GM13976 (cell line): ENCODE measurements around the gene ADORA1.

Experiments
- DNase-seq: peaks from one replicate; pipeline ENCODE4 v3.0.0; 2012; ENCODE audit warnings: low spot score
- CTCF ChIP-seq: IDR thresholded peaks from 2 replicates; pipeline ENCODE4 v1.5.1; 2012; ENCODE audit warnings: borderline replicate concordance, mild to moderate bottlenecking; ENCODE audit not compliant: insufficient read depth; ENCODE audit errors: extremely low read depth, missing control alignments, control extremely low read depth
- in situ Hi-C: fragments of 300-500 bp; cut with MboI; formaldehyde crosslinking; loops from one replicate; pipeline ENCODE4 v1.12.0; 2022; ENCODE audit warnings: low sequenced_read_pairs, mixed read lengths, inconsistent platforms; ENCODE audit not compliant: unreplicated experiment

The ADORA1 gene

GRCh38 chr1:203208181-203208580 is 80.7 kb downstream of the ADORA1 start:
- DNase-seq = no peak
- in situ Hi-C loops = no loop called here
- no peak for TF ChIP-seq CTCF

DNA sequence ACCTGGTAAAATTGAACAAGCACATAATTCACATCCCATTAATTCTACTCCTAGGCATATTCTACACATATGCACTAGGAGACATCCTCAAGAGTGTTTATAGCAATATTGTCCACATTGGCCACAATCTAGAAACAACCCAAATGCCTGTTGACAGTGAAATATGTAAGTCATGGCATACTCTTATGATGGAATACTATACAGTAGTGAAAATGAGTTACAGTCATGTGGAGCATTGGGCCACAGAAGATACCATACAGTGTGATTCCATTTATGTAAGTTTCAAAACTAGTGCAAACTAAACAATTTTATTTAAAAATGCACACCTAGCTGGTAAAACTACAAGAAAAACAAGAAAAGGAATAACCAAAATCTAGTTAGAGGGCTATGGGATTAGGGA is 82.8 kb downstream of the ADORA1 start:
- in situ Hi-C loops = no loop called here
- no peak for DNase-seq
- TF ChIP-seq CTCF = no peak

- in situ Hi-C loops = no loop called here
These were observed 83.5 kb downstream of the ADORA1 start for GRCh38 chr1:203210988-203211387.

DNA sequence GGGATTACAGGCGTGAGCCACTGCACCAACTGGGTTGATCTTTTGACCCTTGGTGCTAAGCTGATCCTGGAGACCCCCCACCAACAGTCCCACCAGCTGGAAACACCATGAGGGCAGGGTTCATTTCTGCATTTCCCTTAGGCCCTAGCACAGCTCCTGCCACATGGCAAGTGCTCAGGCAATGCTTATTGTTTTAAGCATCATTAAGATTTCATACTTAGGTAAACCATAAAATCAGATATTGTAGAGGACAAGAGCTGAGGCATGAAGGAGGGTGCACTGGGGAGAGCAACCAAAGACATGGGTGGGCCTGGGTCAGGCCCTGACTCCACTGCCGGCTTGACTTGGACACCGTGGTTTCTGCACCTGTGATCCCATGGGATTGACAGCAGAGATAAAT is 84.3 kb downstream of the ADORA1 start:
- TF ChIP-seq CTCF = no peak
- in situ Hi-C loops = no loop called here
- DNase-seq = no peak

More at GRCh38 chr1:203210988-203211387, 83.5 kb downstream of the ADORA1 start:
- DNase-seq = no peak
- no peak for TF ChIP-seq CTCF

DNA sequence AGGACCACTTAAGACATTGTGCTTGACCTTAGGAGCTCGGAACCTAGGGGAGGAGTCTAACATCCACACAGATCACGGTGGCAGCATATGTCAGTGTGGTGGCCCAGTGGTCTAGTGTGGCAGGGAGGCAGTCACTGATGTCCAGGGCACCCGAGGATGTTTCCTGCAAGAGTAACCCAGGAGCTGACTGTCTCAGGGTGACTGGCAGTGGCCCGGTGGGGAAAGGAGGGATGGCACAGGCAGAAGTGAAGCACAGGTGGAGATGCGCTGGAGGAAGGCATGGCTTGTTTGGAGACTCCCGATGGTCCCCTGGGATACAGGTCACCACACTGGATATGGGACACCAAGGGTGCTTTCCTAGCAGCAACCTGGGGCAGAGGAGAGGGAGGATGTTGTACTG is 85.6 kb downstream of the ADORA1 start:
- DNase-seq = no peak
- no peak for TF ChIP-seq CTCF
- in situ Hi-C loops = no loop called here

- in situ Hi-C loops = loop anchor here (5.0 kb wide), 1 partner anchor 173 kb away; no protein-coding TSS in a partner anchor
- DNase-seq = no peak
- TF ChIP-seq CTCF = no peak
These were observed 87.3 kb downstream of the ADORA1 start for GRCh38 chr1:203214871-203215270.

- no peak for DNase-seq
- in situ Hi-C loops = loop anchor here (5.0 kb wide), 1 partner anchor 173 kb away; no protein-coding TSS in a partner anchor
- TF ChIP-seq CTCF = no peak
These were observed 88.0 kb downstream of the ADORA1 start for GRCh38 chr1:203215573-203215972.
